ENCODE results near the gene TNIK.

- TF ChIP-seq CTCF (IDR thresholded peaks at IDR 0.05; ENCODE audit: low read depth, low read length), result no peak
- TF ChIP-seq EZH2phosphoT487 (IDR thresholded peaks at IDR 0.05; ENCODE audit: low read depth), result no peak
Observed at GRCh38 chr3:171487382-171487781, 27.2 kb upstream of the TNIK start.
